GM18511 (cell line): ENCODE results near the gene OR56A5.
"Not testable (repeated sequence)": the region's sequence is repeated elsewhere in the genome, so short reads cannot be mapped to it uniquely, and the experiment has no call there.

Experiments
- ATAC-seq: cut with Tn5 transposase; IDR thresholded peaks from one replicate; pipeline ENCODE4 v1.9.1; 2021; ENCODE audit warnings: mild to moderate bottlenecking, moderate library complexity; ENCODE audit not compliant: unreplicated experiment

Gene OR56A5

GRCh38 chr11:5968394-5968793, at the start of gene OR56A5:
Gene OR56A5, minus strand, starts transcription at chr11:5968494. Its CDS starts 0 bp downstream, at chr11:5968494.
- ATAC-seq = no peak

GRCh38 chr11:6013042-6013441, 44.7 kb upstream of the OR56A5 start:
- no peak for ATAC-seq

GRCh38 chr11:6012035-6012668, 43.9 kb upstream of the OR56A5 start:
- no peak for ATAC-seq

- no peak for ATAC-seq
Measured at GRCh38 chr11:6006846-6007245, 38.6 kb upstream of the OR56A5 start, which contains the start of gene OR56A4. Gene OR56A4, minus strand, starts transcription at chr11:6006946. Its CDS starts 3,954 bp downstream, at chr11:6002992.

GRCh38 chr11:6006395-6006794, 38.1 kb upstream of the OR56A5 start:
- no peak for ATAC-seq

- no peak for ATAC-seq
Measured at GRCh38 chr11:6002202-6002699, 34.0 kb upstream of the OR56A5 start.

- ATAC-seq = no peak
Measured at GRCh38 chr11:5994791-5995190, 26.5 kb upstream of the OR56A5 start.

- peak; percentile 54 for ATAC-seq
Measured at GRCh38 chr11:5992604-5993251, 24.4 kb upstream of the OR56A5 start.

GRCh38 chr11:5992150-5992549, 23.9 kb upstream of the OR56A5 start:
- no peak for ATAC-seq

GRCh38 chr11:5989203-5989602, 20.9 kb upstream of the OR56A5 start:
- no peak for ATAC-seq

- ATAC-seq = no peak
Measured at GRCh38 chr11:5986885-5987284, 18.6 kb upstream of the OR56A5 start, which contains the start of gene OR52L1. Gene OR52L1, minus strand, starts transcription at chr11:5986985. Its CDS starts 55 bp downstream, at chr11:5986930.

- no peak for ATAC-seq
Measured at GRCh38 chr11:5983443-5983842, 15.1 kb upstream of the OR56A5 start.

GRCh38 chr11:5973530-5973929, 5.2 kb upstream of the OR56A5 start:
- no peak for ATAC-seq

GRCh38 chr11:5967708-5968107, 586 bp downstream of the OR56A5 start:
- ATAC-seq = no peak

GRCh38 chr11:5966958-5967357, 1.3 kb downstream of the OR56A5 start:
- ATAC-seq = no peak

- ATAC-seq = not testable (repeated sequence)
Measured at GRCh38 chr11:5960704-5961320, 7.5 kb downstream of the OR56A5 start.

- no peak for ATAC-seq
Measured at GRCh38 chr11:5955586-5955985, 12.7 kb downstream of the OR56A5 start.

- ATAC-seq = no peak
Measured at GRCh38 chr11:5941951-5942350, 26.3 kb downstream of the OR56A5 start, which contains the start of gene OR56A3. Gene OR56A3, plus strand, starts transcription at chr11:5942251. Its CDS starts 5,096 bp downstream, at chr11:5947347.

GRCh38 chr11:5940748-5941147, 27.5 kb downstream of the OR56A5 start:
- ATAC-seq = no peak

- ATAC-seq = no peak
Measured at GRCh38 chr11:5938603-5938965, 29.7 kb downstream of the OR56A5 start.

GRCh38 chr11:5937868-5938602, 30.3 kb downstream of the OR56A5 start:
- no peak for ATAC-seq
